ENCODE data around the gene FRMD3.
A peak's percentile ranks its signal among the peaks of the same experiment; 100 is the strongest.

Gene FRMD3

GRCh38 chr9:83420486-83420885, 117.7 kb downstream of the FRMD3 start:
- in situ Hi-C loops (cut with HindIII; ENCODE audit: low pct_unique_long_range_greater_than_20kb, low sequenced_read_pairs) = no loop called here
- DNase-seq (ENCODE audit: low read depth in 1 of 2, low spot score in 1 of 2) = no peak
- no peak for TF ChIP-seq JUND (IDR thresholded peaks at IDR 0.05; ENCODE audit: low read depth)

GRCh38 chr9:83419961-83420360, 118.2 kb downstream of the FRMD3 start:
- TF ChIP-seq JUND (IDR thresholded peaks at IDR 0.05; ENCODE audit: low read depth) = no peak
- DNase-seq (ENCODE audit: low read depth in 1 of 2, low spot score in 1 of 2) = no peak
- in situ Hi-C loops (cut with HindIII; ENCODE audit: low pct_unique_long_range_greater_than_20kb, low sequenced_read_pairs) = no loop called here

GRCh38 chr9:83418283-83418682, 119.9 kb downstream of the FRMD3 start:
- in situ Hi-C loops (cut with HindIII; ENCODE audit: low pct_unique_long_range_greater_than_20kb, low sequenced_read_pairs) = no loop called here
- no peak for DNase-seq (ENCODE audit: low read depth in 1 of 2, low spot score in 1 of 2)
- TF ChIP-seq JUND (IDR thresholded peaks at IDR 0.05; ENCODE audit: low read depth) = no peak

- in situ Hi-C loops (cut with HindIII; ENCODE audit: low pct_unique_long_range_greater_than_20kb, low sequenced_read_pairs) = no loop called here
- no peak for DNase-seq (ENCODE audit: low read depth in 1 of 2, low spot score in 1 of 2)
- no peak for TF ChIP-seq JUND (IDR thresholded peaks at IDR 0.05; ENCODE audit: low read depth)
Measured at GRCh38 chr9:83413367-83413766, 124.8 kb downstream of the FRMD3 start.

GRCh38 chr9:83410701-83411100, 127.5 kb downstream of the FRMD3 start:
- DNase-seq (ENCODE audit: low read depth in 1 of 2, low spot score in 1 of 2) = no peak
- in situ Hi-C loops (cut with HindIII; ENCODE audit: low pct_unique_long_range_greater_than_20kb, low sequenced_read_pairs) = no loop called here
- no peak for TF ChIP-seq JUND (IDR thresholded peaks at IDR 0.05; ENCODE audit: low read depth)

GRCh38 chr9:83406921-83407320, 131.3 kb downstream of the FRMD3 start:
- DNase-seq (ENCODE audit: low read depth in 1 of 2, low spot score in 1 of 2) = no peak
- TF ChIP-seq JUND (IDR thresholded peaks at IDR 0.05; ENCODE audit: low read depth) = no peak
- in situ Hi-C loops (cut with HindIII; ENCODE audit: low pct_unique_long_range_greater_than_20kb, low sequenced_read_pairs) = no loop called here

GRCh38 chr9:83405759-83406158, 132.4 kb downstream of the FRMD3 start:
- in situ Hi-C loops (cut with HindIII; ENCODE audit: low pct_unique_long_range_greater_than_20kb, low sequenced_read_pairs) = no loop called here
- no peak for DNase-seq (ENCODE audit: low read depth in 1 of 2, low spot score in 1 of 2)
- TF ChIP-seq JUND (IDR thresholded peaks at IDR 0.05; ENCODE audit: low read depth) = no peak

- in situ Hi-C loops (cut with HindIII; ENCODE audit: low pct_unique_long_range_greater_than_20kb, low sequenced_read_pairs) = no loop called here
- no peak for TF ChIP-seq JUND (IDR thresholded peaks at IDR 0.05; ENCODE audit: low read depth)
- DNase-seq (ENCODE audit: low read depth in 1 of 2, low spot score in 1 of 2) = no peak
Measured at GRCh38 chr9:83403527-83404238, 134.5 kb downstream of the FRMD3 start.

GRCh38 chr9:83401328-83401900, 136.8 kb downstream of the FRMD3 start:
- peak in 1 of 2 experiments; percentile 9 for DNase-seq (ENCODE audit: low read depth in 1 of 2, low spot score in 1 of 2)
- in situ Hi-C loops (cut with HindIII; ENCODE audit: low pct_unique_long_range_greater_than_20kb, low sequenced_read_pairs) = no loop called here
- TF ChIP-seq JUND (IDR thresholded peaks at IDR 0.05; ENCODE audit: low read depth) = no peak

- no peak for TF ChIP-seq JUND (IDR thresholded peaks at IDR 0.05; ENCODE audit: low read depth)
- in situ Hi-C loops (cut with HindIII; ENCODE audit: low pct_unique_long_range_greater_than_20kb, low sequenced_read_pairs) = no loop called here
- DNase-seq (ENCODE audit: low read depth in 1 of 2, low spot score in 1 of 2) = no peak
Measured at GRCh38 chr9:83396813-83397212, 141.4 kb downstream of the FRMD3 start.

GRCh38 chr9:83396342-83396741, 141.9 kb downstream of the FRMD3 start:
- TF ChIP-seq JUND (IDR thresholded peaks at IDR 0.05; ENCODE audit: low read depth) = no peak
- in situ Hi-C loops (cut with HindIII; ENCODE audit: low pct_unique_long_range_greater_than_20kb, low sequenced_read_pairs) = no loop called here
- no peak for DNase-seq (ENCODE audit: low read depth in 1 of 2, low spot score in 1 of 2)

GRCh38 chr9:83392228-83392627, 146.0 kb downstream of the FRMD3 start:
- TF ChIP-seq JUND (IDR thresholded peaks at IDR 0.05; ENCODE audit: low read depth) = no peak
- in situ Hi-C loops (cut with HindIII; ENCODE audit: low pct_unique_long_range_greater_than_20kb, low sequenced_read_pairs) = no loop called here
- DNase-seq (ENCODE audit: low read depth in 1 of 2, low spot score in 1 of 2) = no peak

GRCh38 chr9:83388346-83388745, 149.9 kb downstream of the FRMD3 start:
- no peak for DNase-seq (ENCODE audit: low read depth in 1 of 2, low spot score in 1 of 2)
- in situ Hi-C loops (cut with HindIII; ENCODE audit: low pct_unique_long_range_greater_than_20kb, low sequenced_read_pairs) = no loop called here
- TF ChIP-seq JUND (IDR thresholded peaks at IDR 0.05; ENCODE audit: low read depth) = no peak

Measured in T47D (cell line).